Thyroid gland (tissue), 4 donors: ENCODE results near the gene OR2F2.

Source experiments
- POLR2A ChIP-seq, 2 donors: fragments of 450-650 bp; IDR thresholded peaks; one replicate each; pipeline ENCODE4 v1.6.1; 2017; ENCODE audit warnings: antibody characterized with exemption in 2 of 2, mild to moderate bottlenecking in 2 of 2, moderate library complexity in 1 of 2
- TF ChIP-seq, protein P1 (sequence below), 6 experiments: fragments of 200-600 bp in 3 of 6; fragments of 450-650 bp in 3 of 6; sonication (generic) in 3 of 6; IDR thresholded peaks; one replicate each; pipeline ENCODE4 v1.5.1; 2016 to 2019; ENCODE audit warnings: antibody characterized with exemption in 6 of 6, mild to moderate bottlenecking in 2 of 6, inconsistent platforms in 1 of 6, moderate library complexity in 1 of 6

DNA sequence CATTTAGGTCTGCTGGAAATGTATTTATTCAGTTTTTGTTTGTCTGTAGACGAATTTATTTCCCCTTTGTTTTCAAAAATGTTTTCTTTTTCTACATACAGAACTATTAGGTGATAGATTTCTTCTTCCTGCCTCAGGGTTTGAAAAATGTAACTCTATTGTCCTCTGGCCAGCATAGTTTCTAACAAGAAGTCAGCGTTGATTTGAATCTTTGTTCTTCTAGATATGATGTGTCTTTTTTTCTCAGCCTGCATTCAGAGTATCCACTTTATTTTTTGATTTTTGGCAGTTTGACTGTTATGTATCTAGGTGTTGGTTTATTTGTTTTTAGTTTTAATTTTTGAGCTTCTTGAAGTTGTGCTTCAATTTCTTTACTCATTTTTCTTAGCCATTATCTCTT is 12.1 kb downstream of the OR2F2 start:
- TF ChIP-seq, protein P1, sequence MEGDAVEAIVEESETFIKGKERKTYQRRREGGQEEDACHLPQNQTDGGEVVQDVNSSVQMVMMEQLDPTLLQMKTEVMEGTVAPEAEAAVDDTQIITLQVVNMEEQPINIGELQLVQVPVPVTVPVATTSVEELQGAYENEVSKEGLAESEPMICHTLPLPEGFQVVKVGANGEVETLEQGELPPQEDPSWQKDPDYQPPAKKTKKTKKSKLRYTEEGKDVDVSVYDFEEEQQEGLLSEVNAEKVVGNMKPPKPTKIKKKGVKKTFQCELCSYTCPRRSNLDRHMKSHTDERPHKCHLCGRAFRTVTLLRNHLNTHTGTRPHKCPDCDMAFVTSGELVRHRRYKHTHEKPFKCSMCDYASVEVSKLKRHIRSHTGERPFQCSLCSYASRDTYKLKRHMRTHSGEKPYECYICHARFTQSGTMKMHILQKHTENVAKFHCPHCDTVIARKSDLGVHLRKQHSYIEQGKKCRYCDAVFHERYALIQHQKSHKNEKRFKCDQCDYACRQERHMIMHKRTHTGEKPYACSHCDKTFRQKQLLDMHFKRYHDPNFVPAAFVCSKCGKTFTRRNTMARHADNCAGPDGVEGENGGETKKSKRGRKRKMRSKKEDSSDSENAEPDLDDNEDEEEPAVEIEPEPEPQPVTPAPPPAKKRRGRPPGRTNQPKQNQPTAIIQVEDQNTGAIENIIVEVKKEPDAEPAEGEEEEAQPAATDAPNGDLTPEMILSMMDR (IDR thresholded peaks at IDR 0.05): no peak
- TF ChIP-seq POLR2A (IDR thresholded peaks at IDR 0.05): no peak
